SK-N-SH (cell line): Measurements from ENCODE around the gene GRM7.

Experiments used
- CTCF ChIP-seq: fragments of 200-600 bp; sonication (generic); IDR thresholded peaks from 2 replicates; pipeline ENCODE4 v1.6.1; 2017; ENCODE audit warnings: antibody characterized with exemption, mild to moderate bottlenecking, moderate library complexity
- EP300 ChIP-seq, 2 experiments: IDR thresholded peaks; 2 replicates each; pipeline versions ENCODE4 v1.4.0 to v1.6.1; 2012; ENCODE audit warnings: borderline replicate concordance in 1 of 2, low read depth in 1 of 2, low read length in 1 of 2
- EZH2phosphoT487 ChIP-seq: fragments of 200-600 bp; sonication (generic); IDR thresholded peaks from 2 replicates; pipeline ENCODE4 v1.6.1; 2017; ENCODE audit warnings: low read depth, mixed run types, mild to moderate bottlenecking, antibody characterized with exemption, moderate library complexity, borderline replicate concordance
- GABPA ChIP-seq: IDR thresholded peaks from 2 replicates; pipeline ENCODE4 v1.4.0; 2012; ENCODE audit warnings: low read depth, mild to moderate bottlenecking
- NFIC ChIP-seq: IDR thresholded peaks from 2 replicates; pipeline ENCODE4 v1.4.0; 2012; ENCODE audit warnings: borderline replicate concordance
- PBX3 ChIP-seq: IDR thresholded peaks from 2 replicates; pipeline ENCODE4; 2012
- POLR2AphosphoS5 ChIP-seq: IDR thresholded peaks from 2 replicates; pipeline ENCODE4 v1.6.1; 2012; ENCODE audit warnings: low read depth, low read length
- RCOR1 ChIP-seq: fragments of 150-350 bp; IDR thresholded peaks from 2 replicates; pipeline ENCODE4 v1.6.1; 2017; ENCODE audit warnings: antibody characterized with exemption, low read length
- REST ChIP-seq: IDR thresholded peaks from 2 replicates; pipeline ENCODE4 v1.6.1; 2012; ENCODE audit warnings: mild to moderate bottlenecking, low read depth, low read length, moderate library complexity
- SMC3 ChIP-seq: IDR thresholded peaks from 2 replicates; pipeline ENCODE4 v1.6.1; 2012; ENCODE audit warnings: low read depth, low read length, improper control_type of control experiment
- TAF1 ChIP-seq: IDR thresholded peaks from 2 replicates; pipeline ENCODE4 v1.6.1; 2012; ENCODE audit warnings: low read depth, mild to moderate bottlenecking, low read length, moderate library complexity, borderline replicate concordance
- USF1 ChIP-seq: IDR thresholded peaks from 2 replicates; pipeline ENCODE4 v1.4.0; 2012; ENCODE audit warnings: low read depth, borderline replicate concordance
- YY1 ChIP-seq: IDR thresholded peaks from 2 replicates; pipeline ENCODE4 v1.4.0; 2012; ENCODE audit warnings: low read depth, mild to moderate bottlenecking
- ZBTB33 ChIP-seq: IDR thresholded peaks from 2 replicates; pipeline ENCODE4 v1.4.0; 2012; ENCODE audit warnings: low read depth, borderline replicate concordance

- TF ChIP-seq POLR2AphosphoS5 (no peak), ZBTB33 (no peak), REST (no peak), CTCF (no peak), USF1 (no peak), GABPA (no peak), SMC3 (no peak), TAF1 (no peak), PBX3 (no peak), NFIC (no peak), EP300 (IDR thresholded peaks at IDR 0.05; ENCODE audit: borderline replicate concordance in 1 of 2, low read depth in 1 of 2, low read length in 1 of 2) (no peak), YY1 (no peak), RCOR1 (no peak), EZH2phosphoT487 (no peak)
Observed at GRCh38 chr3:7263347-7264195, 402.7 kb downstream of the GRM7 start.
